Lower leg skin (tissue), 3 donors: ENCODE data around the gene C22orf39.

Experiments used
- POLR2A ChIP-seq, 2 donors: fragments of 450-650 bp; IDR thresholded peaks; one replicate each; pipeline ENCODE4 v1.6.1; 2016 to 2017; ENCODE audit warnings: antibody characterized with exemption in 2 of 2, mild to moderate bottlenecking in 1 of 2, moderate library complexity in 1 of 2
- TF ChIP-seq, protein P1 (sequence below), 3 donors: fragments of 450-650 bp; IDR thresholded peaks; one replicate each; pipeline ENCODE4 v1.5.1; 2016; ENCODE audit warnings: antibody characterized with exemption in 3 of 3, mild to moderate bottlenecking in 3 of 3, moderate library complexity in 2 of 3

DNA sequence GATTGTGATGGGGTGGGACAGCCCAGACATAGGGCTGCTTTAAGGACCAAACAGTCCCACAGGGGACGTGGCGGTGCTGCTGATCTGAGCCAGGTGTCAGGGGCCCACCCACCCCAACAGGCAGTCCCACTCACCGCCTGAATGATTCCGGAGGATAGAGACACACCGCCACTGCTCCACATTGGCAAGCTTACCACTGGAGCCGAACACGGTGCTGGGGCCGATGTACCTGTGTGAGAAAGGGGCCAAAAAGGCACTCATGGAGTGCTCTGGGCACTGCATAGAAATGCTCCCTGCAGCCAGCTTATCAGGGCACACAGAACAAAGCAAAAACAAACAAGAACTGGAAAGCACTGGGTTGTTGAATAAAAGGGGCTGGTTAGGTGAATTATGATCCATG, 41.9 kb downstream of the C22orf39 start:
- TF ChIP-seq, protein P1, sequence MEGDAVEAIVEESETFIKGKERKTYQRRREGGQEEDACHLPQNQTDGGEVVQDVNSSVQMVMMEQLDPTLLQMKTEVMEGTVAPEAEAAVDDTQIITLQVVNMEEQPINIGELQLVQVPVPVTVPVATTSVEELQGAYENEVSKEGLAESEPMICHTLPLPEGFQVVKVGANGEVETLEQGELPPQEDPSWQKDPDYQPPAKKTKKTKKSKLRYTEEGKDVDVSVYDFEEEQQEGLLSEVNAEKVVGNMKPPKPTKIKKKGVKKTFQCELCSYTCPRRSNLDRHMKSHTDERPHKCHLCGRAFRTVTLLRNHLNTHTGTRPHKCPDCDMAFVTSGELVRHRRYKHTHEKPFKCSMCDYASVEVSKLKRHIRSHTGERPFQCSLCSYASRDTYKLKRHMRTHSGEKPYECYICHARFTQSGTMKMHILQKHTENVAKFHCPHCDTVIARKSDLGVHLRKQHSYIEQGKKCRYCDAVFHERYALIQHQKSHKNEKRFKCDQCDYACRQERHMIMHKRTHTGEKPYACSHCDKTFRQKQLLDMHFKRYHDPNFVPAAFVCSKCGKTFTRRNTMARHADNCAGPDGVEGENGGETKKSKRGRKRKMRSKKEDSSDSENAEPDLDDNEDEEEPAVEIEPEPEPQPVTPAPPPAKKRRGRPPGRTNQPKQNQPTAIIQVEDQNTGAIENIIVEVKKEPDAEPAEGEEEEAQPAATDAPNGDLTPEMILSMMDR (IDR thresholded peaks at IDR 0.05) = no peak
- no peak for TF ChIP-seq POLR2A (IDR thresholded peaks at IDR 0.05)
